CD4-positive, alpha-beta T cell treated with Interferon gamma for 1 hour (primary cell): ENCODE results near the gene ACBD6.

Experiments
- DNase-seq: peaks from one replicate; pipeline ENCODE4 v3.0.0-alpha.2; 2020

The ACBD6 gene

GRCh38 chr1:180524915-180525714 is 22.7 kb upstream of the ACBD6 start:
- no peak for DNase-seq

DNA sequence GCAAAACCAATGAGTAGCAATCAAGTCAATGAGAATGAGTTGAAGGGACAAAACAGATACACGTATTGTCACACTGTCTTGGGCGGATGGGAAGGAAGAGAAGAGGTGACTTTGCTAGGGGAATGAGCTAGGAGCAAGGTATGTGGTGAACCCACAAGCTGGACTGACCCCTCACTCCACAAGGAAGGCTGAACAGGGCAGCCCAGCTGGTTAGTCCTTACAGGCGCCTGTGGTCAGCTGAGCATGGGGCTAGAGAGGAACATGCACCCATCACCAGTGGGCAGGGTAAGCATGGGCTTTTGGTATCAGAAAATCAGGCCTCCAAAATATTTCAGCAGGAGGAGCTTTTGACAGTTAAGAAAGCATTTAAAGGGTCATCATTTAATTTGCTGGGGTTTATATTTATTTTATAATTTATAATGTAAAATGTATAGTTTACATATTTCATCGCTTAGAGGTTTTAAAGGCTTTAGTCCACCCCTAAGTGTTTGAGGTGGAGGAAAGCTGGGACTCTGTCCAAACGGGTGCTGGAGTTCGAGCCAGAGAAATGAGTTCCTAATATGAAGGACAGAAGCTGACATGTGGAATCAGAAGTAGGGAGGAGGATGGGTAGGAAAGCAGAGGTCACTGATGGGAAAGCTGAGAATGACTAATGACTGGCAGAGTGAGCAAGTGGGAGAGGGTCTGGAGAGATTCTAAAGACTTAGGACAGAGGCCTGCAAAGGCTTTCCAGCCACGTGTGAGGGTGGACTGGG is 22.0 kb upstream of the ACBD6 start:
- DNase-seq = no peak

DNA sequence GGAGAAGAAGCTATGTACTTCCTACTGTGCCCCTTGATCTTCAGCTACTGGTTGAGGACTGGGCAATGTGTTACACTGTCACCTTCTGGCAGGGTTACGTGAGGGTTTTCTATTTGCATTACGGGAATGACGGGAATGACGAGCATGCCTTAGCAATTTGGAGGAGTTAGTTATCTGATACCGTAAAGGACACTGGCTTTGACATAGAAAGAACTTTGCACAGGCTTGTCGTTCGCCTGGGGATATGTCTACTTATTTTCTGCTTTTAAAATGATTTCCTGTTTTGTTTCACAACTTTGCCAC is 19.8 kb upstream of the ACBD6 start:
- DNase-seq = no peak

DNA sequence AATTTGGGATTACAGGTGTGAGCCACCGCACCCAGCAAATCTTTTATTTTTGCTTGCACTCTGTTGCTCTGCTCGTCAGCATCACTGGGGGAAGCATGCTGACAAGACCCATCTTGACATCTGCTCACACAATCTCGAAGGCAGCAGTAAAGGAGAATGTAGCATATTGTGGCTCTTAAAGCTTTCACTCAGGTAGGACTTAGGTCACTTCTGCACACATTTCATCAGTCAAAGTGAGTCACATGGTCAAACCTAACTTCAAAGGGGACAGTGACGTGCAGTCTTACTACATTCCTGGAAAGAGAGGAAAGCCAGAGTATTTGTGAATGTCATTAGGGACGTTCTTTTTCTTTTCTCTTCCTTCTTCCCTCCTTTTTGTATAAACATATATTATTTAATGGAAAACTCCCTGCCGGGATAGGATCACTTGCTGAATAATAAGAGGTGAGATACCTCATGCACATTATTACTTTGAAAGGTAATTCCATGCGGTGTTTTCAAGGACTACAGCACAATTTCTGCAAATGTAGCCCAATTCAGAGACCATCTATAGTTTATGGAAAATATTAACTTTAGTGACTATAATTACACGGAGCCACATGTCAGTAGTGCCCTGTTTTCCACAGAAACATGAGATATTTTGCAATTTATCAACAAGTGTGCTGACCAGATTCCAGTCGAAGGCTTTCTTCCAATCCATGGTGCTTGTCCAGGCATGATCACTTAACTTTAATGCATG is 19.3 kb upstream of the ACBD6 start:
- DNase-seq = no peak

GRCh38 chr1:180519846-180520245 is 17.5 kb upstream of the ACBD6 start:
- DNase-seq = no peak

DNA sequence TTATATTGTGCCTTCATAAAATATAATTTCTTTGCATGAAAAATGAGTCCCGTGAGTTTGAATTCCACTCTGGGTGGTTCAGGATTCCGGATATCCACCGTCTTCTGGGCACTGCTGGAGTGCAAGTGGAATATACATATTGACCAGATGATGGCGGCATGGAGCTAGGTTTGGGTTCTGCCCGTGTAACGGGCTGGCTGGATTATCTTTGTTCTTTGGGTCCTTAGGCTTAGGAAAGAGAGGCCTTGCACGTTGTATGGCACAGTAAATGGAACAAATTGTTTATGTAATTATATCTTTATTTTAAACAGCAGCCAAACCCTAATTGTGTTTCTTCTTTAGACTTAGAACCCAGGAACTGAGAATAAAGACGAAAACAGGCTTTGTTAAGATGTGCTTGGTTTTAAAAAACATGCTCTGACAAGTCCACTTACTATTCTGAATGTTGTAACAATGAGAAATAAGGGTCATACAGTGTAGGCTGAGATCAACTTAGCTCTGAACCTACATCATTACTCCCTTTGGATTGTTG is 13.5 kb upstream of the ACBD6 start:
- peak; percentile 34 for DNase-seq

GRCh38 chr1:180515364-180515763 is 13.0 kb upstream of the ACBD6 start:
- DNase-seq = no peak

GRCh38 chr1:180513531-180513930 is 11.2 kb upstream of the ACBD6 start:
- no peak for DNase-seq

- no peak for DNase-seq
These were observed 8.5 kb upstream of the ACBD6 start for GRCh38 chr1:180510882-180511281.

DNA sequence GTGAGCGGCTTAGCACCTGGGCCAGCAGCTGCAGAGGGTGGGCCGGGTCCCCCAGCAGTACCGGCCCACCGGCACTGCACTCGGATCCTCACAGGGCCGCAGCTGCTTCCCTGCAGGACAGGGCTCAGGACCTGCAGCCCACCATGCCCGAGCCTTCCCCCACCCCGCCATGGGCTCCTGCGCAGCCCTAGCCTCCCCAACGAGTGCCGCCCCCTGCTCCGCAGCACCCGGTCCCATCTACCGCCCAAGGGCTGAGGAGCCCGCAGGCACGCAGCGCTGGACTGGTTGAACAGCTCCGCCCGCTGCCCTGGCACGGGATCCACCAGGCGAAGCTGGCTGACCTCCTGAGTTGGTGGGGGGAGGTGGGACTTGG is 6.3 kb upstream of the ACBD6 start:
- DNase-seq = no peak

DNA sequence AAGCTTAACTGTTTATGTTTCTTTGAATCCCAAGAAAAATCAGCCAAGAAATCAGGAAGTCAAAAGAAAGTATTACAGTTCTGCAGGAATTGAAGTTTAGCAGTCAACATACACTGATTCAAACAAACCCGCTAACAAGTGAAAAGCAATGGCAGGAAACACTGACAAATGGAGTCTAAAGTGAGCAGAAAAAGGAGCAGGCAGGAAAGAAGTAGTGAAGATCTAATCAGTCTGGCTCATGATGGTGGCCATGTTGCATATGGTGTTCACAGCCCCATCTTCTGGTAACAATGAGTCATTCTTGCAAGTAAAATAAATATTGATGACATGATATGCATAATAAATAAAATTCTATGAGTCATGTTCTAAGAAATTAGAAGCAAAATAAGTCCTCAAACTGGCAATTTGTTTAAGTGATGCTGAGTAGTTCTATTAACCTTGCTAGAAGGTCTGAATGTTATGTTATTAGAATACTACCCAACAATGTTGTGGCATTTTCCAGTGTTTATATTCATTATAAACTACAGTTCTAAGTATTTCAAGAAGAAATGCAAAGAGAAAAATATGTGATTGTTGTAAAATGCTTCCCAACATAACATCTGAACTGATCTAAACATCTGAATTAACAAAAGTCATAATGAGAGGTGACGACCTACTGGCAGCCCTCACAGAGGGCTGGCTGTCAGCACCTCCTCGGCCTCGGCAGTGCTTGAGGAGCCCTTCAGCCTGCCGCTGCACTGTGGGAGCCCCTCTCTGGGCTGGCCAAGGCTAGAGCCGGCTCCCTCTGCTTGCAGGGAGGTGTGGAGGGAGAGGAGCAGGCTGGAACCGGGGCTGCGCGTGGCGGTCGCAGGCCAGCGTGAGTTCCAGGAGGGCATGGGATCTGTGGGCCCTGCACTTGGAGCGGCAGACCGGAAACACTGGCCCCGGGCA is 5.7 kb upstream of the ACBD6 start:
- no peak for DNase-seq

DNA sequence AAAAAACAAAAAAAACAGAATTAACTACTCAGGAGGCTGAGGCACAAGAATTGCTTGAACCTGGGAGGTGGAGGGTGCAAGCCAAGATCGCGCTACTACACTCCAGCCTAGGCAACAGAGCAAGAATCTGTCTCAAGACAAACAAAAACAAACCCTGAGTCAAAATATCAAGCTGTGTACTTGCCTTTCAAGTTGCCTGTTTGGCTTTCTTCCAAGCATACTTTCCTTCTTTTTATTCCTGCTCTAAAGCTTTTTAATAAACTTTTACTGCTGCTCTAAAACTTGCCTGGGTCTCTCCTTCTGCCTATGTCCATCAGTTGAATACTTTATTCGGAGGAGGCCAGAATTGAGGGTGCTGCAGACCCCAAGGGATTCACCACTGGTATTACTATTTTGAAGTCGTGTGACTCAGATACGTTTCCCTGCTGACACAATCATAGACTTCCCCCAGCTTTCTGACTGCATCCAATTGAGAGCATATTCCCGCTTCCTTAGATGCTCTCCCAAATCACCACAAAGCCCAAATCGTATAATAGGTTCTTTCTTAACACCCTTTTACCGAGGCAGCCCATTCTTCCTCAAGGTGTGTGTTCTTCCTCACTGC is 3.5 kb upstream of the ACBD6 start:
- DNase-seq = no peak

DNA sequence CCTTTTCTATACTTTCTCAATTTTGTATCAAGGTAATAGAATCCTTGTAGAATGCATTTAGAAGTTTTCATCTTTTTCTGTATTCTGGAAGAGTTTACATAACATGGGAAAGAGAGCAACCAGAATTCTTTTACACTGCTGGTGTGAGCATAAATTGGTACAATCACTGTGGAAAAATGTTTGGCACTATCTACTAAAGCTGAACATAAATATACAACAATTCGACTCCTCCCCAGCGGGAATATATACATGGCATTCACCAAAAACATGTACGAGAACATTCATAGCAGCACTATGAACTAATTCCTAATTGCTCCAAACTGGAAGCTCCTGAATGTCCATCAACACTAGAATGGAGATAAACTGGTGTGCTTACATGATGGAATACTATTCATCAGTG is 1.8 kb upstream of the ACBD6 start:
- no peak for DNase-seq

GRCh38 chr1:180503280-180503862 is 994 bp upstream of the ACBD6 start:
- no peak for DNase-seq

DNA sequence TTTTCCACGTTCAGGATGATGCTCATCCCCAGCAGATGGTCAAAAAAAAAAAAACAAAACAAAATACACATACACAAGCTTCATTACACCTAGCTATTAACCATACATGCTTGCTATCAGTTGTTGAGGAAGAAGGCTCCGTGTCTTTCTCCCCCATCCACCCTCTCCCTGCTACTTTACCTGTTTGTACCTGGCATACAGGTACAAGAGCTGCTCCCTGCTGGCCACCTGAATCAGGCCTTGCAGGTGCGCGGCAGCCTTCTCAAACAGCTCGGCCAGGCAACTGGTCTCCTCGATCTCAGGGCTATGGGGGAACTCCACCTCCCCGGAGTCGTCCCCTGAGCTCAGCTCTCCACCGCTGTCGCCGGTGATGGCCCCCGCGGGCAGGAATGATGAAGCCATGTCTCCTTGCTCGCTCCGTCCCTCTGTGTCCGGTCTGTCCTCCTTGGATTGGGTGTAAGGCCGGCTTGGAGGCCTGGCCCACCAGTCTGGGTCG is 464 bp downstream of the ACBD6 start:
- DNase-seq = no peak

DNA sequence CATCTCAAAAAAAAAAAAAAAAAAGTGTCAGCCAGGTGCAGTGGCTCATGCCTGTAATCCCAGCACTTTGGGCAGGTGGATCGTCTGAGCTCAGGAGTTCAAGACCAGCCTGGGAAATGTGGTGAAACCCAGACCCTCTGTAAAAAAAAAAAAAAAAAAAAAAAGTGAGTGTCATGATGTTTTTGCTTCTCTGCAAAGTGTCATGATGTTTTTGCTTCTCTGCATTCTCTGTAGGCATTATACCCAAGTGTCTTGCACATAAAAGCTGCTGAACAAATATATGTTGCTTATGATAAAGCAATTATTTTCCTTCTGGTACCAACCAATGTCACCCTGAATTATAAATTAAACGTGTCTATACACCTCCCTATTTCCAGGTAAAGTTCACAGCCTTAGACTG is 1.7 kb downstream of the ACBD6 start:
- no peak for DNase-seq

DNA sequence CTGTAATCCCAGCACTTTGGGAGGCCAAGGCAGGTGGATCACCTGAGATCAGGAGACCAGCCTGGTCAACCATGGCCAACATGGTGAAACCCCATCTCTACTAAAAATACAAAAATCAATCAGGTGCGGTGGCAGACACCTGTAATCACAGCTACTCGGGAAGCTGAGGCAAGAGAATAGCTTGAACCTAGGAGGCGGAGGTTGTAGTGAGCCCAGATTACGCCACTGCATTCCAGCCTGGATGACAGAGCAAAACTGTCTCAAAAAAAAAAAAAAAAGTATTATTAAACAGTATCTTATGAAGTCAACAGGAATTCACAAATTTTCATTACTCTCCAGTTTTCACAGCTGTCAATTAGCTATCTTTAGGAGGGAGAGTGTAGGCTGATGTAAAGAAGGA is 3.8 kb downstream of the ACBD6 start:
- no peak for DNase-seq

- DNase-seq = no peak
These were observed 4.6 kb downstream of the ACBD6 start for GRCh38 chr1:180497826-180498225.

GRCh38 chr1:180494370-180494769 is 8.0 kb downstream of the ACBD6 start:
- no peak for DNase-seq

DNA sequence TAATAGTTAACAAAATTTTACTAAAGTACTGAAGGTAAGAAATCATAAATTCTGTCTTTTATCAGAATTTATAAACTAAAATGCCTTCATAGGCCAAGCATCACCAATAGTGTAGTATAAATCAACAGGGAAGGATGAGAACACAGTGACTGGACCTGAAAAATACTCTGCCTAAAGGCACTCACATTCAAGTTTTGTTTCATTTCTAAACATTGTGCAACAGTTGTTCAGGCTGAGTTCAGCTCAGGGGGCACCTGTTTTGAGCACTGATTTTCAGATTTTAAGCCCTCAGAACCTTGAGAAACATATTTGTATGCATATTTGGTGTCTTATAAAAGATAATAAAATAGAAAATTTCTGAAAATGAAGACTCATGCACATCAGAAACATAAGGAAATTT is 12.4 kb downstream of the ACBD6 start:
- DNase-seq = no peak

DNA sequence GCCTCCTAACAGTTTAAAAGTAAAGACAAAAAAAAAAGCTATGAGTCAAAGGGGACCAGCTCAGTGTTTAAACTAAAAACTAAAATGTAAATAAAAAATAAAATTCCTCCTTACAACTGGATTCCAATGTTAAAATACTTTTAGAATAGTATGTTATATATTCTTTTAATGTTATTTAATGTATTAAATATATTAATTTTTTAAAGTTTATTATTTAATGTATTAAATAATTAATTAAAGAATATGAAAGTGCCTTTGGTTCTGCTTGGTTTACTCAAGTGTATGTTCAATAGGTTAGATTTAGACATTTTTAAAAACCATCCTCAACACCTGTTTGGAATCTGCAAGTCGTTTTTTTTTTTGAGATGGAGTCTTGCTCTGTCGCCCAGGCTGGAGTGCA is 13.1 kb downstream of the ACBD6 start:
- DNase-seq = no peak

DNA sequence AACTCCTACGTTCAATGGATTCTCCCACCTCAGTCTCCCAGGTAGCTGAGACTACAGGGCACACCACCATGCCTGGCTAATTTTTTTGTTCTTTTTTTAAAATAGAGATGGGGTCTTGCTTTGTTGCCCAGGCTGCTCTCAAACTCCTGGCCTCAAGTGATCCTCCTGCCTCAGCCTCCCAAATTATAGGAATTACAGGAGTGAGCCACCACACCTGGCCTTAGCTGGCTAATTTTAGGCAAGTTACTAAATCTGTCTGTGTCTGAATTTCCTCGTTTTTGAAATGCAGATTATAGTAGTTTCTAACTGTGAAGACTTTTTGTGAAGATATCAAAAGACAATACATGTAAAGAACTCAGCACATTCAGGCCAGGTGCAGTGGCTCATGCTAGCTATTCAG is 13.7 kb downstream of the ACBD6 start:
- no peak for DNase-seq
